Lung microvascular endothelial cell (primary cell): Measurements from ENCODE around the gene FER. TPM values are rescaled to one million over a fixed set of nuclear protein-coding genes. Genes with fewer than 3 reads are reported as not detected.
A peak's percentile ranks its signal among the peaks of the same experiment; 100 is the strongest.

Experiments
- DNase-seq, 2 donors: peaks; one replicate each; pipeline versions ENCODE4 v3.0.0 to v3.0.0-alpha.2; 2010; ENCODE audit warnings: low read depth in 2 of 2
- total RNA-seq: library from RNA; depleted of rRNA; stranded (reverse); fragments of >200 nt; gene quantifications from 2 replicates; pipeline ENCODE4 v1.2.1, GENCODE V29; 2014

The FER gene
- total RNA-seq, 1 donor from 2014 or later = 18.3 TPM

DNA sequence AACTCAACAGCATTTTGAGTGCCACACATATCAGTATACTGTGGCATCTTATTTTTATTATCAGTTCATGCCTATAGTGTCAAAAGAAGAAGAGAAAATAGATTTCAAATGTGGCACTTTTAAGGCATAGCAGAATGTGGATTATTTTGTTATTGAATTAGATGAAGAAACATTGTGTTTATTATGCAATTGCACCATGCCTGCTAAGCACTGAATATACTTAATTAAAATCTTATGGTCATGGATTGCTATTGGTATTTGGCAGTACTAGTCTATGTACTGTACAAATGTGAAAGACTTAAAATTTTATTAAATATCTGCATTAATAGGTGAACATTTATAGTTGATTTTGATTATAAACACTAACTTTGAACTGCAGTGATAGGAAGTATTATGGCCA is 128.8 kb downstream of the FER start:
- DNase-seq = no peak

DNA sequence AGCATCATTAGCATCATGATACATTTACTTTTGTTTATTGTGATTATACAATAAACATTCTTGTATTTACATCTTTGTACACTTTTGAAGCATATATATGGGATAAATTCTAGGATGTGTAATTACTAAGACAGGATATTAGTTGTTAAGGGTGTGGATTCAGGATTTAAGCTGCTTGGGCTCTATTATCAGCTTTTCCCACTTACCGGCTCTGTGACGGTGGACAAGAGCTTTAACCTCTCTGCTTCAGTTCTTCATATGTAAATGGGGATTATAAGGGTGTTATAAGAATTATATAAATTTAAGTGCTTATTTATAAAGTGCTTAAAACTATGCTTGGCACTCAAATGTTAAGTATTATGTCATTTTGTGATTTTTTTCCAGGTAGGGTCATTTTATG is 131.1 kb downstream of the FER start:
- no peak for DNase-seq

DNA sequence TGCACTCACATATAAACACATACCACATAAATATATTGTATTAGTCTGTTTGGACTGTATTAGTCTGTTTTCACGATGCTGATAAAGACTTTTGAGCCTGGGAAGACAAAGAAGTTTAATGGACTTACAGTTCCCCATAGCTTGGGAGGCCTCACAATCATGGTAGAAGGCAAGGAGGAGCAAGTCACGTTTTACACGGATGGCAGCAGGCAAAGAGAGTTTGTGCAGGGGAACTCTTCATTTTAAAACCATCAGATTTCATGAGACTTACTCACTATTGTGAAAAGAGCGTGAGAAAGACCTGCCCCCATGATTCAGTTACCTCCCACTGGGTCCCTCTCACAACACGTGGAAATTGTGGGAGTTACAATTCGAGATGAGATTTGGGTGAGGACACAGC is 133.4 kb downstream of the FER start:
- DNase-seq = no peak

DNA sequence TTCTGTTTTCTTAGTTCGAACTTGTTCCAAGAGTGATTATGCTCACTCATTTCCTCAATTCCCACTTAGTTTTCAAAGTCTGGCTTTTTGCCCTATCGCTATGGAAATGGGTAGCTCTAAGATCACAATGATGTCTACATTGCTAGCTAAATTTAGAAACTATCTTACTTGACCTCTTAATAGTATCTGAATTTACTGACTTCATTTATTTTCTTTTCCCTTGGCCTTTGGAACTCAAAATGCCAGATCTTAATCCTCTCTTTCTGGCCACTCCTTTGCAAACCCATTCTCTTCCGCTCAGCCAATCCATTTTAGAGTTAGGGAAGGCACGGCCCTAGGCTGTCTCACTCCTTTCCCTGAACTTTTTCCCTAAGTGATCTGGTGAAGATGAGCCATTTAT is 137.0 kb downstream of the FER start:
- DNase-seq = peak; percentile 80 to 96

DNA sequence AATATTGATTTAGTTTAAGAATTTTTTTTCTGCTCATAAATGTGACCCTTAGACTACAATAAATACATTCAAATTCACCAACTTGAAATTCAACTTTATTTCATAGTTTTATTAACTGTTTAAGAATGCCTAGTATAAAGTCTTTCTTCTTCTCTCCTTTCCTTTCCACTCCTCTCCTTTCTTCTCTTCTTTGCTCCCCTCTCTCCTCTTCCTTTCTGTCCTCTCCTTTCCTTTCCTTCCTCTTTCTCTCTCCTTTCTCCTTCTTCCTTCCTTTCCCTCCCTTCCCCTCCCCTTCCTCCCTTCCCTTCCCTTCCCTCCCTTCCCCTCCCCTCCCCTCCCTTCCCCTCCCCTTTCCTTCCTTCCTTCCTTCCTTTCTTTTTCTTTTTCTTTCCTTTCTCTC is 150.6 kb downstream of the FER start:
- DNase-seq = no peak

DNA sequence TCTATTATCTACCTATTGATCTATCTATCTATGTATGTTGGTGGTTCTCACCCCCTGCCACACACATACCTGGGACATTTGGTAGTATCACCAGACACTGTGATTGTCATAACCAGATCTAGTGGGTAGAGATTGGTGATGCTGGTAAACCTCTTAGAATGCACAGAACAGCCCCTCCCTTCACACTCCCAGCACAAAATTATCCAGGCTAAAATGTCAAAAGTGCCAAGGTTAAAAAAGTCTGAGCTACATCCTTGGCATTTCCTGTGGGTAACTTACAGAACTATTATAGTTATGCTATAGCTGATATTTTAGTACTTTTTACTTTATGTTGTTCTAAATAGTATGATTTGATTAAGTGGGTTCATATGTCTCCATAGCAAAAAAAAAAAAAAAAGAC is 151.0 kb downstream of the FER start:
- peak in 1 of 2 donors; percentile 25 for DNase-seq

DNA sequence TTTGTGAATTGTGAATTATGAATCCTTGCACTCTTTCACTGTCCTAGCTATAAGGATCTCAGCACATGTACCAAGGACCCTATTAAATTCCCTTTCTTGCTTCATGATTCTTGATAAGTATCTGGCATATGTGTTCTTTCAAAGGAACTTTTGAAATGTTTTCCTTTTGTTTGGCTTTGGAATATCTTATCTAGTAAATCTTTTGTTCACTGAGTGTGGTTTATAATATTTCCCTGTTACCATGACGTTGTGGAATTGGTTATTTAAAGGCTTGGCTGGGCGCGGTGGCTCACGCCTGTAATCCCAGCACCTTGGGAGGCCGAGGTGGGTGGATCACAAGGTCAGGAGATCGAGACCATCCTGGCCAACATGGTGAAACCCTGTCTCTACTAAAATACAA is 151.5 kb downstream of the FER start:
- peak in 1 of 2 donors; percentile 47 for DNase-seq

DNA sequence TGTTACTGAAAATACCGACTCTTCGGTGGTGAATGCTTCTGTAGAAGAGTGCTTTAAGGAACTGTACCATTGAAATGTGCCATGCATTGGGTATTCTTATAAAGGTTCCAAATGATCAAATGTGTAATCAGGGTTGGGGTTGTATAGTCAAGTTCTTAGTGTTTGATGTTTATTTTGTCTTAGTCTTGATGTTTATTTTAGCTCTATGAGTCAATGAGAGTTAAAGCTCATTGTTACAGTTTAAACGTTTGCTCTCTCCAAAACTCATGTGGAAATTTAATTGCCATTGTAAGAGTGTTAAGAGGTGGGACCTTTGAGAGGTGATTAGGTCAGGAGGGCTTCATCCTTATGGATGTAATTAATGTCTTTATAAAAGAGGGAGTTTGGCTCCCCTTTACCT is 153.0 kb downstream of the FER start:
- peak in 1 of 2 donors; percentile 27 for DNase-seq

DNA sequence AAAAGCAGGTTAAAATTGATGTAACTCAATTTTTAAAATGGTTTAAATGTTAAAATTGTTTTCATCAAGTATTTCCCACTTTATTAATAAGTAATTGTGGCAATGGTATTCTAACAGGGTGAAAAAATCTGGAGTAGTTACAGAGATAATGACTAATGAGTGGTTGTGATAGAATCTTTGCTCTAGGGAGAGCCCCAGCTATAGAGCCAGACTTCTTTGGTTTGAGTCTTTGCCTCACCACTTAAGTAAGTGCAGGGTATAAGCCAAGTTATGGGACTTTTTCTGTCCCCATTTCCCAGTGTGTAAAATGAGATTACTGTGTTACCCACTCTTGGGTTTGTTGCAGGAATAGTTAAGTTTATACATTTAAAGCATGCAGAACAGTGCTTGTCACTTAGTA is 158.1 kb downstream of the FER start:
- no peak for DNase-seq

DNA sequence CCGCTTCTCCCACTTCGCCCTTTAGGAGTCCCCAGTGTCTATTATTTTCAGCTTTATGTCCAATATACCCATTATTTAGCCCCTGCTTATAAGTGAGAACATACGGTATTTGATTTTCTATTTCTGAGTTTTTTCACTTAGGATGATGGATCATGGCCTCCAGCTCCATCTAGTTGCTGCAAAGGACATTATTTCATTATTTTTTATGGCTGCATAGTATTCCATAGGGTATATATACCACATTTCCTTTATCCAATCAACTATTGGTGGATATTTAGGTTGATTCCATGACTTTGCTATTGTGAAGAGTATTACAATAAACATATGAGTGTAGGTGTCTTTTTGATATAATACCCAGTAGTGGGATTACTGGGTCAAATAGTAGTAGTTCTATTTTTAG is 162.9 kb downstream of the FER start:
- no peak for DNase-seq

DNA sequence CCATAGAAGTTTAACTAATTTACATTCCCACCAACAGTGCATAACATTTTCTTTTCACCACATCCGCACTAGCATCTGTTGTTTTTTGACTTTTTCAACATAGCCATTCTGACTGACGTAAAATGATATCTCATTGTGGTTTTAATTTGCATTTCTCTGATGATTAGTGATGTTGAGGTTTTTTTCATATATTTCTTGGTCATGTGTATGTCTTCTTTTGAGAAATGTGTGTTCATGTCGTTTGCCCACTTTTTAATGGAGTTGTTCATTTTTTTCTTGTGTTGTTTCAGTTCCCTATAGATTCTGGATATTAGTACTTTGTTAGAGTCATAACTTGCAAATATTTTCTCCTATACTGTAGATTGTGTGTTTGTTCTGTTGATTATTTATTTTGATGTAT is 163.4 kb downstream of the FER start:
- DNase-seq = no peak

DNA sequence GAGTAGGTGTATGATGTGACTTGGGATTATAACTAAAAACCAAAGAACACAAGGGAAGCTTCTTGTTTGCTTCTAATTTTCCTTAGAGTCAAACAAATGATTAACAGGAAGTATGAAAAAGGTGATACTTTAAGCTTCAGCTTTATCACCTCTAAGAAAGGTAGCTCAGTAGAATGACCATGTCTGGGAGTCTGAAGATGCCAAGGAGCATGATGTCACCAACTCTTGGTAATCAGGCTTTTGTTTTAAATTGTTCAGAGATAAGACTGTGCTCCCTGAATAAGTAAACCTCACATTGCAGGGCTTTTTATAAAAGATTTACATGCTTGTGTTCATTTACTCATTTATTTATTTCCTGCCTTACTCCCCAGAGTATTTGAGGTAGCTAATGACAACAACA is 169.9 kb downstream of the FER start:
- DNase-seq = peak in 1 of 2 donors; percentile 5

DNA sequence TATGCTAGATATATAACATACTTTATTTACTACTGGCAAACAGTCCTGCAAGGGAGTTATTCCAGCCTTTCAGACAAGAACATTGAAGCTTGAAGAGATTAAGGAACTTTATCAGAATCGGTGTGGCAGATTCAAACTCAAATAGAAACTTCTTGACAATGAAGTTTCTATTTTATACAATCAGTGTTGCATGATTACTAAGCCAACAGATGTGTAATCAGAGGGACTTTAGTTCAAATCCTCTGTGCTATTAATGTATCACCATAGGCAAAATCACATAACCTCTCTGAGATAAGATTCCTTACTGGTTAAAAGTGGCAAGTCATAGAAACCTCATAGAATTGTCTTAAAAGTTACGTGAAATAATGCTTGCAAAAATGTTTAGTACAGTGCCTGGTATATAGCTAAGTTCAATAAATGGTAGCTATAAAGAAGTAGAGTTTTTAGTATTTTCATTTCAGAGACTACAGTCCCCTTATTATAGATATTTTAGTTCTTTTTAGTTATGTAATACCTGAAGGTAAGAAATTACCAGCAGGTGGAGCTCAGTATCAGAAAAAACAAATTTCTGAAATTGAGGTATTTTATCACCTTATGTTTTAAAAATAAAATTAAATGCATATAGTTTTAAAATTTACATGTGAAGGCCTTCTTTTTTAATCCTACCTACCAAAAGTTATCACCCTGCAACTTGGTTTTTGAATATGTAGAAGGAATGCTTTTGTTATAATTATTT is 172.1 kb downstream of the FER start:
- peak; percentile 12 to 42 for DNase-seq

DNA sequence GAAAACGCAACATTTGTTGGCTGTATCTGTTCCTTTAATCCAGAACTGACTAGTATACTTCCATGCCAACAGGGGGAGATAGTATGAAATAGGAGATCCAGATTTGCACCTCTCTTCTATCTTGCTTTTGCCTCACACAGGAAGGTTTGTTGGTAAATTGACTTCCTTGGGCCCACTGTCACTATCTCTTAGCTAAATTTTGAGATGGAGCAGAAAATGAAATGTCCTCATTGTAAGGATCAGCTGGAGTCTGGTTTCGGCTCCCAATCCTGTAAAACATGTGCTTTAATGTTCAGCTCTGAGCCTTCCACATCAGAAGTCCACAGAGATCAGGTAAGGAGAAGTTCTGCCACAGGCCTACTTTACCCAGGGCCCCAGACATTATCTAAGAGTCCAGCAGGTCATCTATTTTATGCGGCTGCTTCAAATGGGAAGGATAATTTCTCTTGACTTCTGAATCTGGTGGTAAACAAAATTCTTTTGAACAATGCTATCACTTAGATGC is 176.8 kb downstream of the FER start:
- DNase-seq = no peak

DNA sequence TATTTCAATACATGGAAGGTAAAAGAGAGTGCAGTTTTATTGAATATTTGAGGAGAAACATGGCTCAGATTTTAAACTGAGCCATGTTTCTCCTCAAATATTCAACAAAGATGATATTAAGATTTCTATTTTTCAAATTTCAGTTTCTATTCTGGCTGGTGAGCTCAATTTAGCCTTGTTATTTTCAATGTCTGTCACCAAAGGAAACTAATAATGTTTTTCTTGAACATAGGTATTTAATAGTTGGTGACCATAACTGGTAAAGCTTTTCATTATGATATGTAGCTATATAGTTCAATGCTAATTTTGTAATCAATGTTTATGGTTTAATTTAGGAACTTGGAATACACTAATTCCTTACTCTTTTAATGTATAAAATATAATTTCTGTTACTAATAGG is 177.4 kb downstream of the FER start:
- DNase-seq = no peak

DNA sequence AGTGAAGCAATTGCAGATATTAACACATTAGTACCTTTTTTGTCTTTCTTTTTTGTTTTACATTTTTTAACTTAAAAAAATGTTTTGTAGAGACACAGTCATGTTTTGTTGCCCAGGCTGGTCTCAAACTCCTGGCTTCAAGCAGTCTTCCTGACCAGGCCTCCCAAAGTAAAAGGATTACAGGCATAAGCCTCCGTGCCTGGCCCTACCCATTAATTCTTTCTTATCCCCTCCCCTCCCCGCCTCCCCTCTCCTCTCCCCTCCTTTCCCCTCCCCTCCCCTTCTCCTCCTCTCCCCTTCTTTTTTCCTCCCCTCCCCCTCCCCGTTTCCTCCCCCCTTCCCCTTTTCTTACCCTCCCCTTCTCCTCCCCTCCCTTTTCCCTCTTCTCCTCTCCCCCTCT is 182.4 kb downstream of the FER start:
- no peak for DNase-seq

DNA sequence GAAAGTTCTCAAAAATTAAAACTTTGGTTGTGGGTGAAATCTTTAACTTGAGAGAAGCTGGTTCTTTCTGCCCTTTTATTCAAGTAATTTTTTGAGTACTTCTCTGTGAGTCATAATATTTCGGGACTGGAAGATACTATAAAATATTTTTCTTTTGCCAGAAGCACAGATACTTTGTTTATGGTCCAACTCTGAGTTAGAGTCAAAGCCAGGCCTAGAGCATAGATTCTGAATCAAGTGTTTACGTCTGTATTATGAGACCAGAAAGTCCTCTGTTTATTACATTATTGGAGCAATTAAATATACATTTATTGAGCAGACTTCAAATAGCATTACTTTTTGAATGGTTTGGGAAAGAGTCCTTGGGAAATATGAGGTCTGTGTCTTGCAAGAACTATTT is 187.9 kb downstream of the FER start:
- DNase-seq = no peak

DNA sequence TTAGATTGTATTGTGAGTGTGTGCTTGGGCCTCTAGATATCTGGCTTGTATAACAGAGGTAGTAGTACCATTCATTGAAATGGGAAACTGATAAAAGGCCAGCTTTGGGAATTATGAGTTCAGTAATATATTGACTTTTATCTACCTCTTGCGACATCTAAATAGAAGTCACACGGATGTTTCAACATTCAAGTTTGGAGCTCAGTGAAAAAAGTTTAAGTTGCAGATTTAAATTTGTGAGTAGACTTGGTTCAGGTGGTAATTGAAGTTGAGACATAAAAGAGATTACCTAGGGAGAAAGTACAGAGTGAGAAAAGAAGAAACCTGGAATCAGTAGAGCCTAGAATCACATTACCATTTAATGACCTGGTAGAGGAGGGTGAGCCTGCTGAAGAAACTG is 189.5 kb downstream of the FER start:
- DNase-seq = no peak

DNA sequence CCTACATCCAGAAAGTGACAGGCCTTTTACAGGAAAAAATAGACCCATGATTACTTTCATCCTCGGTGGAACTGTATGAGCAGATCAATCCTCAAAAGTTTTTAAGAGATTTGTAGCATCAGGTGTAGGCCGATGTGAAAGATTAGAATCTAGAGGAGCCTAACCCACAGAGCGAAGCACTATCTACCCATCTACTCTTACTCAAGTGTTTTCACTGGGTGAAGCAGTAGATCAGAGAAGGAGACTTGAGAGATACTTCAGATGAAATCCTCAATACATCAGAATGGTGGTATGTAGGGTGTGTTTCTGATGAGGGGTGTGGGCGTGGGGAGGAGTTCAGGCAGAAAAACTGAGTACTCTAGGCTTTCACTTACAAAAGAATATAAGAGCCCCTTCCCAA is 192.8 kb downstream of the FER start:
- no peak for DNase-seq

DNA sequence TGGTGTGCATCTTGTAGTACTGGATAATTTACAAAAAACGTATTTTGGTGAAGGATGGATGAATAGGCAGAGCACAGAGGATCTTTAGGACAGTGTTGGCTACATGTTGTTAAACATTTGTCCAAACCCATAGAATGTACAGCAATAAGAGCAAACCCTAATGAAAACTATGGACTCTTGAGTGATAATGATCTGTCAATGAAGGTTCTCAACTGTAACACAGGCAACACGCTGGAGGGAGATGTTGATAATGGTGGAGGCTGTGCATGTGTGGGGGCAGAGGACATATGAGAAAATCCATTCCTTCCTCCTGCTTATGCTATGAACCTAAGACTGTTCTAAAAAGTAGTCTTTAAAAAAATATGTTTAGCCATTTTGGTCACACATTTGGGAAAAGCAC is 194.0 kb downstream of the FER start:
- no peak for DNase-seq

DNA sequence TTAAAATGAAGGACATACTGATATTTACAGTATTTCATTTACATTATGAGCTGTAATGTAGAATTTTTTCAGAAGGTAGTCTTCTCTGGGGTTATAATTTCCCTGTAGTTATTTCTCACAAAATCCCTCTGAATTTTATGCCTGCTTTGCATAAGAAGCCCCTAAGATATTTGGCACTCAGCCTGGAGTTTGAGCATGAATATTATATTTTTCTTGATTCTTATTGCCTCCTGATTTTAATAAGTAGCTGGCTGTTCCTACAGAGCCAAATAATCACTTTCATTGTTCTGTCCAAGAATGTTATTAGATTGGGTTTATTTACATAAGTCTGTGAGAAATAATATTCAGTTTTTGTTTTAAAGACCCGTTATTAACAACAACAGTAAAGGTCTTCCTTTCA is 195.0 kb downstream of the FER start:
- DNase-seq = no peak

DNA sequence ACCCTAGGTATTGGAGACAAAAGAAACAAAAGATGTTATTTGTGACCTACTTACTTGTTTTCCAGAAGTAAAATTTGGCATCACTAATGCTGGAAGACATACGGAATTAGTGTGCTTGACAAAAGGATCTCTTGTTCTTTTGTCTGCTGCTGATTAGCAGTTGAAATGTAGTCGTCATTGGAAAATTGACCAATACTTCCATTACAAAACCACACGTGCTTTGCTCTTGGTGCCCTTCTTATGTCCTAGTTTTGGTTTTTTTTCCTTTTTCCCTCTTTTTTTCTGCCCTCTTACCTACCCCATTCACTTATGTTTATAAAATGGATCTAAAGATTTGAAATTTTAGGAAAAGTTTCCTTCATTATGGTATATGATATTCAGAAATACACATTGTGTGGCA is 197.4 kb downstream of the FER start:
- no peak for DNase-seq

DNA sequence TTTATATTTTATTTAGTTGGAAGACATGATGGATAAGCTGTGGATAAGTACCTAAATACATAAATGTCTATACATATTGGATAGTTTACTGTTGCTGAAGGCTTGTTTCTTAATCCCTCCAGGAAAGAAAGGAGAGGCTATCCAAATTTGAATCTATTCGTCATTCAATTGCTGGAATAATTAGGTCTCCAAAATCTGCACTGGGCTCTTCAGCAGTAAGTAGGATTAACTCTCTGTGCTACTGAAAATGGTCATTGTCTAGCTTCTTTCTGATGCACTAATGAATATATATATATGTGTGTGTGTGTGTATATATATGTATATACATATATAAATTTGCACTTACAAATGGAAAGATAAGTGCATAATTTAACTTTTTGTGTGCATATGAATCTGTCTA is 198.3 kb downstream of the FER start:
- no peak for DNase-seq

DNA sequence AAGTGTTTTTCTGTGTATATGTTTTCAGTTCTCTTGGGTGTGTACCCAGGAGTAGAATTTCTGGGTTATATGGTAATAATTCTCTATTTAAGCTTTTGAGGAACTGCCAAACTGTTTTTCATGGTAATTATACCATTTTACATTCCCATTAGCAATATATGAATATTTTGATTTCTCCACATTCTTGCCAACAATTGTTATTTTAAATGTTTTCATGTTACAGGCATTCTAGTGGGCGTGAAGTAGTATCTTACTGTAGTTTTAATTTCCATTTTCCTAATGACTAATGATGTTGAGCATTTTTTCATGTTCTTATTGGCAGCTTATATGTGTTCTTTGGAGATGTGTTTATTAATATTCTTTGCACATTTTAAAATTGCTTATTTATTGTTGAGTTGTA is 199.5 kb downstream of the FER start:
- no peak for DNase-seq
